Neural cell (in vitro differentiated cells): Measurements from ENCODE around the gene MBNL3. TPM values are rescaled to one million over a fixed set of nuclear protein-coding genes. Genes with fewer than 3 reads are reported as not detected.

Experiments used
- H2AFZ ChIP-seq: fragments of 200-600, 300-800 bp; sonication (generic), shearing (Covaris generic); 2 replicates; pipeline ENCODE4 v1.6.0; 2014; ENCODE audit warnings: low read depth, mild to moderate bottlenecking, antibody characterized with exemption, low read length, moderate library complexity
- H3F3A ChIP-seq: fragments of 200-600 bp; shearing (Covaris generic); 2 replicates; pipeline ENCODE4 v1.6.1; 2016; ENCODE audit warnings: mild to moderate bottlenecking, moderate library complexity, mixed read lengths, antibody characterized with exemption, low read length; ENCODE audit not compliant: insufficient read depth, poor library complexity, severe bottlenecking
- H3K27ac ChIP-seq: fragments of 200-600, 300-800 bp; sonication (generic), shearing (Covaris generic); 2 replicates; pipeline ENCODE4 v1.5.1; 2014; ENCODE audit warnings: mild to moderate bottlenecking, low read length, moderate library complexity
- H3K27me3 ChIP-seq: fragments of 300-800, 200-600 bp; sonication (generic), shearing (Covaris generic); 2 replicates; pipeline ENCODE4 v1.6.0; 2014; ENCODE audit warnings: mild to moderate bottlenecking, low read depth, low read length, moderate library complexity; ENCODE audit not compliant: insufficient read depth
- H3K36me3 ChIP-seq: fragments of 300-800, 200-600 bp; sonication (generic), shearing (Covaris generic); 2 replicates; pipeline ENCODE4 v1.5.1; 2014; ENCODE audit warnings: mild to moderate bottlenecking, antibody characterized with exemption, low read length, moderate library complexity; ENCODE audit not compliant: insufficient read depth
- H3K4me2 ChIP-seq: fragments of 300-800, 200-600 bp; sonication (generic), shearing (Covaris generic); 2 replicates; pipeline ENCODE4 v1.6.0; 2014; ENCODE audit warnings: mild to moderate bottlenecking, low read length
- H3K4me3 ChIP-seq: fragments of 300-800, 200-600 bp; sonication (generic), shearing (Covaris generic); 2 replicates; pipeline ENCODE4 v1.5.1; 2014; ENCODE audit warnings: mild to moderate bottlenecking, low read length, moderate library complexity
- H3K79me2 ChIP-seq: fragments of 200-600 bp; shearing (Covaris generic); replicated peaks from 2 replicates; pipeline ENCODE4 v1.6.0; 2014; ENCODE audit warnings: mild to moderate bottlenecking, low read length, moderate library complexity; ENCODE audit not compliant: insufficient read depth
- H3K9ac ChIP-seq: fragments of 300-800, 200-600 bp; sonication (generic), shearing (Covaris generic); 2 replicates; pipeline ENCODE4 v1.6.1; 2016; ENCODE audit warnings: mild to moderate bottlenecking, low read length, mixed read lengths
- H3K9me2 ChIP-seq: fragments of 200-600 bp; shearing (Covaris generic); 2 replicates; pipeline ENCODE4 v1.6.1; 2016; ENCODE audit warnings: mild to moderate bottlenecking, low read length, mixed read lengths; ENCODE audit not compliant: insufficient read depth
- H3K9me3 ChIP-seq: fragments of 200-600, 300-800 bp; sonication (generic), shearing (Covaris generic); 2 replicates; pipeline ENCODE4 v1.6.1; 2016; ENCODE audit warnings: mild to moderate bottlenecking, mixed run types, low read length, moderate library complexity, mixed read lengths
- H4K20me1 ChIP-seq: fragments of 200-600 bp; shearing (Covaris generic); 2 replicates; pipeline ENCODE4 v1.6.1; 2016; ENCODE audit warnings: mild to moderate bottlenecking, mixed run types; ENCODE audit not compliant: insufficient read depth
- CTCF ChIP-seq: fragments of 450-650 bp; IDR thresholded peaks from 2 replicates; pipeline ENCODE4 v1.5.1; 2014; ENCODE audit warnings: antibody characterized with exemption, mild to moderate bottlenecking, moderate library complexity; ENCODE audit not compliant: poor library complexity, severe bottlenecking
- EP300 ChIP-seq: fragments of 450-650 bp; conservative IDR thresholded peaks from 2 replicates; pipeline ENCODE4 v1.6.1; 2014; ENCODE audit warnings: antibody characterized with exemption, mild to moderate bottlenecking, moderate library complexity; ENCODE audit not compliant: poor library complexity, severe bottlenecking
- EZH2 ChIP-seq: fragments of 200-600, 300-800 bp; shearing (Covaris generic), sonication (generic); IDR thresholded peaks from 2 replicates; pipeline ENCODE4 v1.6.1; 2014; ENCODE audit warnings: antibody characterized with exemption, low read length, borderline replicate concordance, mild to moderate bottlenecking; ENCODE audit not compliant: insufficient read depth, poor library complexity, severe bottlenecking
- MXI1 ChIP-seq: fragments of 450-650 bp; conservative IDR thresholded peaks from 2 replicates; pipeline ENCODE4 v1.6.1; 2014; ENCODE audit warnings: antibody characterized with exemption, mild to moderate bottlenecking; ENCODE audit not compliant: poor library complexity, severe bottlenecking
- POLR2AphosphoS5 ChIP-seq: IDR thresholded peaks from 2 replicates; pipeline ENCODE4 v1.6.1; 2012
- RAD21 ChIP-seq: fragments of 450-650 bp; conservative IDR thresholded peaks from 2 replicates; pipeline ENCODE4 v1.6.1; 2014; ENCODE audit warnings: antibody characterized with exemption, mild to moderate bottlenecking, moderate library complexity
- REST ChIP-seq: IDR thresholded peaks from 2 replicates; pipeline ENCODE4 v1.6.1; 2012; ENCODE audit warnings: borderline replicate concordance
- SMC3 ChIP-seq: fragments of 450-650 bp; conservative IDR thresholded peaks from 2 replicates; pipeline ENCODE4 v1.6.1; 2014; ENCODE audit warnings: antibody characterized with exemption, mild to moderate bottlenecking, moderate library complexity; ENCODE audit not compliant: poor library complexity
- TAF1 ChIP-seq: IDR thresholded peaks from 2 replicates; pipeline ENCODE4 v1.6.1; 2012; ENCODE audit warnings: low read depth
- polyA plus RNA-seq: library from polyadenylated mRNA; depleted of rRNA; stranded (reverse); fragments of >200 nt; gene quantifications from 2 replicates; pipeline ENCODE4 v1.2.3, GENCODE V29; 2014

Gene MBNL3
- polyA plus RNA-seq, 1 donor from 2014 or later, result 0.09 TPM

- TF ChIP-seq MXI1 (no peak), EP300 (no peak)
Observed at GRCh38 chrX:132482632-132483031, 6.2 kb downstream of the MBNL3 start (continued).

- H3K79me2 ChIP-seq, result no peaks in the 10 kb centered on the region
- no peak overlapping the region for H3K27ac ChIP-seq
- H3F3A ChIP-seq, result no peaks in the 10 kb centered on the region
- no peaks in the 10 kb centered on the region for H3K27me3 ChIP-seq
- H3K4me2 ChIP-seq, result no peak overlapping the region
- H3K4me3 ChIP-seq, result no peak overlapping the region
- no peaks in the 10 kb centered on the region for H3K9me2 ChIP-seq
- H3K9me3 ChIP-seq, result no peaks in the 10 kb centered on the region
- H2AFZ ChIP-seq, result no peak overlapping the region
- no peak for TF ChIP-seq EZH2
- TF ChIP-seq REST, result no peak
- no peak for TF ChIP-seq SMC3
- TF ChIP-seq RAD21, result no peak
- TF ChIP-seq TAF1, result no peak
- no peak for TF ChIP-seq POLR2AphosphoS5
- no peak for TF ChIP-seq EP300
- no peak for TF ChIP-seq CTCF
- no peak for TF ChIP-seq MXI1
- H4K20me1 ChIP-seq, result no peaks in the 10 kb centered on the region
- H3K9ac ChIP-seq, result no peak overlapping the region
- H3K36me3 ChIP-seq, result no peaks in the 10 kb centered on the region
Observed at GRCh38 chrX:132481449-132481848, 7.4 kb downstream of the MBNL3 start.

- Histone ChIP-seq H3K9me3 (no peaks in the 10 kb centered on the region), H4K20me1 (no peaks in the 10 kb centered on the region), H3K4me2 (no peak overlapping the region), H3K27ac (no peak overlapping the region), H3K27me3 (no peaks in the 10 kb centered on the region), H3K4me3 (no peak overlapping the region), H3F3A (no peaks in the 10 kb centered on the region), H3K9me2 (no peaks in the 10 kb centered on the region), H2AFZ (no peak overlapping the region), H3K36me3 (no peaks in the 10 kb centered on the region), H3K79me2 (no peaks in the 10 kb centered on the region), H3K9ac (no peak overlapping the region)
- TF ChIP-seq POLR2AphosphoS5, result no peak
Observed at GRCh38 chrX:132480581-132481203, 8.1 kb downstream of the MBNL3 start.
